IMR-90 (cell line): ENCODE data around the gene APOB. TPM values are rescaled to one million over a fixed set of nuclear protein-coding genes. Genes with fewer than 3 reads are reported as not detected.

ENCODE experiments used
- ATAC-seq: fragments of 200-7000 bp; cut with Tn5 transposase; 2 replicates; pipeline ENCODE4 v1.9.1; 2020; ENCODE audit warnings: low read depth, mild to moderate bottlenecking, moderate library complexity
- BruUV-seq: library from RNA; stranded (reverse); fragments of 400-500 nt; replicated peaks from 2 replicates; lab custom pipeline; 2021; lab: Mats Ljungman, UMichigan
- CTCF ChIA-PET: fragments of 300-600 bp; formaldehyde crosslinking; extraction: SDS; loops from one replicate; lab custom pipeline; 2021; ENCODE audit warnings: antibody characterized with exemption; lab: Yijun Ruan, JAX
- POLR2A ChIA-PET: fragments of 300-600 bp; sonication (Branson Sonifier 250); formaldehyde crosslinking; loops from one replicate; lab custom pipeline; 2022; ENCODE audit warnings: antibody characterized with exemption; ENCODE audit not compliant: unreplicated experiment; lab: Charles Lee
- DNase-seq: peaks from one replicate; pipeline ENCODE4 v3.0.0; 2013
- H2AFZ ChIP-seq: replicated peaks from 2 replicates; pipeline ENCODE3; 2013; ENCODE audit warnings: low read length, mild to moderate bottlenecking; ENCODE audit not compliant: poor library complexity
- H2AK5ac ChIP-seq: 2 replicates; pipeline ENCODE4 v1.6.1; 2013; ENCODE audit warnings: low read depth, low read length, inconsistent platforms
- H2AK9ac ChIP-seq: replicated peaks from 2 replicates; pipeline ENCODE3; 2013; ENCODE audit warnings: mild to moderate bottlenecking, low read depth, low read length, moderate library complexity; ENCODE audit not compliant: poor library complexity
- H2BK120ac ChIP-seq: 2 replicates; pipeline ENCODE4 v1.6.1; 2013; ENCODE audit warnings: low read depth, low read length, inconsistent platforms
- H2BK15ac ChIP-seq: 3 replicates; pipeline ENCODE4 v1.6.1; 2013; ENCODE audit warnings: low read depth, low read length, inconsistent platforms
- H2BK20ac ChIP-seq: 2 replicates; pipeline ENCODE4 v1.6.1; 2013; ENCODE audit warnings: low read depth, mild to moderate bottlenecking, inconsistent platforms, low read length, moderate library complexity
- H2BK5ac ChIP-seq: 2 replicates; pipeline ENCODE4 v1.6.1; 2013; ENCODE audit warnings: mild to moderate bottlenecking, low read depth, low read length, inconsistent platforms; ENCODE audit not compliant: poor library complexity, severe bottlenecking
- H3K14ac ChIP-seq: replicated peaks from 2 replicates; pipeline ENCODE4 v1.6.1; 2013; ENCODE audit warnings: low read depth, low read length, inconsistent platforms
- H3K18ac ChIP-seq: 2 replicates; pipeline ENCODE4 v1.6.1; 2013; ENCODE audit warnings: low read depth, low read length, control low read depth
- H3K23ac ChIP-seq: 2 replicates; pipeline ENCODE4 v1.6.1; 2013; ENCODE audit warnings: low read depth, low read length, inconsistent platforms
- H3K27ac ChIP-seq: 2 replicates; pipeline ENCODE4 v1.5.1; 2013; ENCODE audit warnings: mild to moderate bottlenecking, control low read depth, low read length; ENCODE audit not compliant: insufficient read depth
- H3K27me3 ChIP-seq: 2 replicates; pipeline ENCODE4 v1.6.1; 2013; ENCODE audit warnings: low read length; ENCODE audit not compliant: control insufficient read depth, insufficient read depth
- H3K36me3 ChIP-seq: 2 replicates; pipeline ENCODE4 v1.6.1; 2013; ENCODE audit warnings: low read length, mixed read lengths; ENCODE audit not compliant: control insufficient read depth, insufficient read depth
- H3K4ac ChIP-seq: 2 replicates; pipeline ENCODE4 v1.6.1; 2013; ENCODE audit warnings: low read depth, low read length, inconsistent platforms
- H3K4me1 ChIP-seq: 2 replicates; pipeline ENCODE4 v1.6.1; 2013; ENCODE audit warnings: low read length, mixed read lengths; ENCODE audit not compliant: control insufficient read depth, insufficient read depth
- H3K4me2 ChIP-seq: 2 replicates; pipeline ENCODE4 v1.6.1; 2013; ENCODE audit warnings: low read depth, mild to moderate bottlenecking, control low read depth, low read length, moderate library complexity
- H3K4me3 ChIP-seq: 2 replicates; pipeline ENCODE4 v1.5.1; 2013; ENCODE audit warnings: low read depth, mild to moderate bottlenecking, control low read depth, low read length, moderate library complexity; ENCODE audit not compliant: insufficient read depth
- H3K56ac ChIP-seq: 2 replicates; pipeline ENCODE4 v1.6.1; 2013; ENCODE audit warnings: low read length, inconsistent platforms; ENCODE audit not compliant: insufficient read depth; ENCODE audit errors: extremely low read depth
- H3K79me1 ChIP-seq, 2 experiments: 2 replicates each; pipeline ENCODE4 v1.6.1; 2013; ENCODE audit warnings: low read length in 2 of 2, inconsistent platforms in 1 of 2, low read depth in 1 of 2
- H3K9ac ChIP-seq: 2 replicates; pipeline ENCODE4 v1.6.1; 2013; ENCODE audit warnings: low read depth, low read length, control low read depth
- H3K9me1 ChIP-seq: 2 replicates; pipeline ENCODE4 v1.6.1; 2013; ENCODE audit warnings: low read length, inconsistent platforms; ENCODE audit not compliant: insufficient read depth
- H3K9me3 ChIP-seq: 2 replicates; pipeline ENCODE4 v1.6.1; 2013; ENCODE audit warnings: low read length; ENCODE audit not compliant: control insufficient read depth, insufficient read depth
- H4K20me1 ChIP-seq: 2 replicates; pipeline ENCODE4 v1.6.1; 2013; ENCODE audit warnings: low read length, inconsistent platforms; ENCODE audit not compliant: insufficient read depth
- H4K5ac ChIP-seq: 2 replicates; pipeline ENCODE4 v1.6.1; 2013; ENCODE audit warnings: mild to moderate bottlenecking, low read depth, low read length, control low read depth
- H4K8ac ChIP-seq, 2 experiments: 2 replicates each; pipeline ENCODE4 v1.6.1; 2013; ENCODE audit warnings: low read depth in 2 of 2, low read length in 2 of 2, control low read depth in 1 of 2, inconsistent platforms in 1 of 2
- H4K91ac ChIP-seq: 2 replicates; pipeline ENCODE4 v1.6.1; 2013; ENCODE audit warnings: low read depth, low read length, inconsistent platforms; ENCODE audit not compliant: insufficient read depth
- FOS ChIP-seq: fragments of 150-350 bp; IDR thresholded peaks from 2 replicates; pipeline ENCODE4 v1.6.1; 2016; ENCODE audit warnings: low read depth, low read length
- MAFK ChIP-seq: IDR thresholded peaks from 2 replicates; pipeline ENCODE4 v1.6.1; 2012; ENCODE audit warnings: low read depth, low read length, improper control_type of control experiment
- MXI1 ChIP-seq: IDR thresholded peaks from 2 replicates; pipeline ENCODE4 v1.6.1; 2012; ENCODE audit warnings: low read depth, mild to moderate bottlenecking, low read length, moderate library complexity, borderline replicate concordance
- POLR2A ChIP-seq: IDR thresholded peaks from 2 replicates; pipeline ENCODE4 v1.6.1; 2012; ENCODE audit warnings: mild to moderate bottlenecking, low read depth, low read length
- RAD21 ChIP-seq: IDR thresholded peaks from 2 replicates; pipeline ENCODE4 v1.6.1; 2012; ENCODE audit warnings: low read length, improper control_type of control experiment
- WGBS, 2 experiments: methylation state at CpG; one replicate each; pipeline versions ENCODE4 v1.1.5 to v1.1.7; 2013; ENCODE audit warnings: missing lambda C conversion rate in 2 of 2; ENCODE audit not compliant: insufficient read length in 1 of 2; ENCODE audit errors: extremely low coverage in 2 of 2; 5-methylcytosine and 5-hydroxymethylcytosine counted together
- dilution Hi-C: fragments of 300-500 bp; cut with HindIII; formaldehyde crosslinking; loops from one replicate; pipeline ENCODE4 v1.14.3; 2018; ENCODE audit warnings: low sequenced_read_pairs; ENCODE audit not compliant: unreplicated experiment
- in situ Hi-C: fragments of 300-500 bp; cut with MboI; formaldehyde crosslinking; loops from 3 replicates; pipeline ENCODE4 v1.14.3; 2019; ENCODE audit warnings: low sequenced_read_pairs, inconsistent platforms, mixed read lengths
- intact Hi-C: fragments of 100-400 bp; cut with micrococcal nuclease; formaldehyde crosslinking; loops from 2 replicates; pipeline ENCODE4 v1.10.0; 2022
- polyA plus RNA-seq, 3 experiments: library from polyadenylated mRNA; depleted of rRNA; stranded (reverse); fragments of >200 nt; gene quantifications; 2 replicates each; pipeline ENCODE4 v1.2.3, GENCODE V29; 2012; ENCODE audit warnings: low replicate concordance in 1 of 3
- total RNA-seq: library from RNA; depleted of rRNA; stranded (reverse); fragments of >200 nt; gene quantifications from 2 replicates; pipeline ENCODE4 v1.2.3, GENCODE V29; 2012

APOB gene
- total and polyA plus RNA-seq, 2 of the 4 experiments (the other 2 are of a cell fraction), result under 0.01 TPM; not detected in 1

- Histone ChIP-seq H3K4me3 (no peak overlapping the region), H3K9me3 (no peaks in the 10 kb centered on the region), H2AFZ (no peak overlapping the region), H3K18ac (no peak overlapping the region), H2BK5ac (no peak overlapping the region), H3K79me1 (no peaks in the 10 kb centered on the region), H3K4me1 (no peaks in the 10 kb centered on the region), H4K20me1 (no peaks in the 10 kb centered on the region), H3K27me3 (no peaks in the 10 kb centered on the region), H2AK5ac (no peak overlapping the region), H3K27ac (no peak overlapping the region), H2BK20ac (no peak overlapping the region), H3K23ac (no peak overlapping the region), H2BK120ac (no peak overlapping the region), H3K9me1 (no peaks in the 10 kb centered on the region), H3K14ac (no peak overlapping the region), H4K5ac (no peak overlapping the region), H3K56ac (no peak overlapping the region), H4K8ac (no peak overlapping the region), H2AK9ac (no peak overlapping the region), H3K4me2 (no peak overlapping the region), H4K91ac (no peak overlapping the region), H3K9ac (no peak overlapping the region), H3K36me3 (no peaks in the 10 kb centered on the region), H3K4ac (no peak overlapping the region), H2BK15ac (no peak overlapping the region)
- dilution Hi-C loops (no loop called here), intact Hi-C loops (no loop called here), in situ Hi-C loops (no loop called here)
- 100% methylated on average over 1 of the region's 9 CpGs; no CpG with 5 or more reads in 1 of the 2 experiments for WGBS, 2 experiments
- no peak for TF ChIP-seq MXI1
- no peak for TF ChIP-seq MAFK
- no peak for TF ChIP-seq RAD21
- no peak for TF ChIP-seq POLR2A
- TF ChIP-seq FOS, result no peak
- no peak for DNase-seq
- BruUV-seq, result no TSS peak
- ChIA-PET POLR2A (no interaction called here), CTCF (no interaction called here)
- no peak for ATAC-seq
Measured at GRCh38 chr2:21008014-21008789, 35.7 kb downstream of the APOB start.
